ENCODE data around the gene RALGAPA2.

The RALGAPA2 gene

GRCh38 chr20:20405623-20406022 lies 306.8 kb downstream of the RALGAPA2 start:
- TF ChIP-seq CTCF (IDR thresholded peaks at IDR 0.05; ENCODE audit: low read length) (no peak), EZH2 (IDR thresholded peaks at IDR 0.05; ENCODE audit: borderline replicate concordance, low read length) (no peak)

GRCh38 chr20:20404633-20405032 lies 307.8 kb downstream of the RALGAPA2 start:
- no peaks in the 10 kb centered on the region for H3K27me3 ChIP-seq (ENCODE audit: insufficient read depth, low read length)
- H3K4me3 ChIP-seq (ENCODE audit: low read depth, low read length, poor library complexity, severe bottlenecking): no peak overlapping the region
- TF ChIP-seq EZH2 (IDR thresholded peaks at IDR 0.05; ENCODE audit: borderline replicate concordance, low read length): no peak
- no peak for TF ChIP-seq CTCF (IDR thresholded peaks at IDR 0.05; ENCODE audit: low read length)
- H3K9ac ChIP-seq (ENCODE audit: low read length): no peak overlapping the region
- no peak overlapping the region for H3K4me2 ChIP-seq (ENCODE audit: low read length)
- no peak overlapping the region for H2AFZ ChIP-seq (ENCODE audit: low read length)
- no peak overlapping the region for H3K27ac ChIP-seq (ENCODE audit: low read depth, low read length, poor library complexity, severe bottlenecking)
- no peaks in the 10 kb centered on the region for H4K20me1 ChIP-seq (ENCODE audit: insufficient read depth, low read length)
- no peaks in the 10 kb centered on the region for H3K4me1 ChIP-seq (ENCODE audit: insufficient read depth, low read length, severe bottlenecking)
- H3K9me3 ChIP-seq (ENCODE audit: low read length): no peaks in the 10 kb centered on the region
- H3K9me2 ChIP-seq (ENCODE audit: low read depth, low read length): no peaks in the 10 kb centered on the region
- H3F3A ChIP-seq (ENCODE audit: insufficient read depth, low read length): no peaks in the 10 kb centered on the region
- no peaks in the 10 kb centered on the region for H3K79me2 ChIP-seq (ENCODE audit: insufficient read depth, low read length)
- H3K36me3 ChIP-seq (ENCODE audit: insufficient read depth, low read length): no peaks in the 10 kb centered on the region

More at GRCh38 chr20:20405623-20406022, 306.8 kb downstream of the RALGAPA2 start:
- Histone ChIP-seq H3K4me1 (ENCODE audit: insufficient read depth, low read length, severe bottlenecking) (no peaks in the 10 kb centered on the region), H3K36me3 (ENCODE audit: insufficient read depth, low read length) (no peaks in the 10 kb centered on the region), H3K4me3 (ENCODE audit: low read depth, low read length, poor library complexity, severe bottlenecking) (no peak overlapping the region), H3K9me2 (ENCODE audit: low read depth, low read length) (no peaks in the 10 kb centered on the region), H4K20me1 (ENCODE audit: insufficient read depth, low read length) (no peaks in the 10 kb centered on the region), H3F3A (ENCODE audit: insufficient read depth, low read length) (no peaks in the 10 kb centered on the region), H3K9ac (ENCODE audit: low read length) (no peak overlapping the region), H2AFZ (ENCODE audit: low read length) (no peak overlapping the region), H3K27me3 (ENCODE audit: insufficient read depth, low read length) (no peaks in the 10 kb centered on the region), H3K9me3 (ENCODE audit: low read length) (no peaks in the 10 kb centered on the region), H3K79me2 (ENCODE audit: insufficient read depth, low read length) (no peaks in the 10 kb centered on the region), H3K27ac (ENCODE audit: low read depth, low read length, poor library complexity, severe bottlenecking) (no peak overlapping the region), H3K4me2 (ENCODE audit: low read length) (no peak overlapping the region)

- Histone ChIP-seq H3K79me2 (ENCODE audit: insufficient read depth, low read length) (no peaks in the 10 kb centered on the region), H3K27ac (ENCODE audit: low read depth, low read length, poor library complexity, severe bottlenecking) (no peak overlapping the region), H3K9me2 (ENCODE audit: low read depth, low read length) (no peaks in the 10 kb centered on the region), H3K9ac (ENCODE audit: low read length) (no peak overlapping the region), H3K36me3 (ENCODE audit: insufficient read depth, low read length) (no peaks in the 10 kb centered on the region), H3K4me2 (ENCODE audit: low read length) (no peak overlapping the region), H4K20me1 (ENCODE audit: insufficient read depth, low read length) (no peaks in the 10 kb centered on the region), H3F3A (ENCODE audit: insufficient read depth, low read length) (no peaks in the 10 kb centered on the region), H3K9me3 (ENCODE audit: low read length) (no peaks in the 10 kb centered on the region), H2AFZ (ENCODE audit: low read length) (no peak overlapping the region), H3K4me3 (ENCODE audit: low read depth, low read length, poor library complexity, severe bottlenecking) (no peak overlapping the region), H3K27me3 (ENCODE audit: insufficient read depth, low read length) (no peaks in the 10 kb centered on the region), H3K4me1 (ENCODE audit: insufficient read depth, low read length, severe bottlenecking) (no peaks in the 10 kb centered on the region)
- TF ChIP-seq EZH2 (IDR thresholded peaks at IDR 0.05; ENCODE audit: borderline replicate concordance, low read length): no peak
- TF ChIP-seq CTCF (IDR thresholded peaks at IDR 0.05; ENCODE audit: low read length): no peak
Measured at GRCh38 chr20:20401991-20402390, 310.5 kb downstream of the RALGAPA2 start.

Data from OCI-LY1 (cell line).